C4-2B (cell line): ENCODE results near the gene CFI.

ENCODE experiments used
- CTCF ChIP-seq: fragments of 450-650 bp; conservative IDR thresholded peaks from 2 replicates; pipeline ENCODE4 v1.5.1; 2017; ENCODE audit warnings: mild to moderate bottlenecking
- ZFX ChIP-seq: fragments of 450-650 bp; IDR thresholded peaks from 2 replicates; pipeline ENCODE4 v1.6.1; 2017

- TF ChIP-seq CTCF: no peak
- no peak for TF ChIP-seq ZFX
Observed at GRCh38 chr4:109749388-109750082, 52.3 kb downstream of the CFI start.
